ENCODE measurements around the gene CD27. TPM values are rescaled to one million over a fixed set of nuclear protein-coding genes. Genes with fewer than 3 reads are reported as not detected.
A peak's percentile ranks its signal among the peaks of the same experiment; 100 is the strongest.

The CD27 gene
- total and polyA plus RNA-seq, 2 of the 13 experiments (the other 11 are each of a cell fraction or from before 2014, with no cell fraction given) = 0.12 TPM; not detected in 1

DNA sequence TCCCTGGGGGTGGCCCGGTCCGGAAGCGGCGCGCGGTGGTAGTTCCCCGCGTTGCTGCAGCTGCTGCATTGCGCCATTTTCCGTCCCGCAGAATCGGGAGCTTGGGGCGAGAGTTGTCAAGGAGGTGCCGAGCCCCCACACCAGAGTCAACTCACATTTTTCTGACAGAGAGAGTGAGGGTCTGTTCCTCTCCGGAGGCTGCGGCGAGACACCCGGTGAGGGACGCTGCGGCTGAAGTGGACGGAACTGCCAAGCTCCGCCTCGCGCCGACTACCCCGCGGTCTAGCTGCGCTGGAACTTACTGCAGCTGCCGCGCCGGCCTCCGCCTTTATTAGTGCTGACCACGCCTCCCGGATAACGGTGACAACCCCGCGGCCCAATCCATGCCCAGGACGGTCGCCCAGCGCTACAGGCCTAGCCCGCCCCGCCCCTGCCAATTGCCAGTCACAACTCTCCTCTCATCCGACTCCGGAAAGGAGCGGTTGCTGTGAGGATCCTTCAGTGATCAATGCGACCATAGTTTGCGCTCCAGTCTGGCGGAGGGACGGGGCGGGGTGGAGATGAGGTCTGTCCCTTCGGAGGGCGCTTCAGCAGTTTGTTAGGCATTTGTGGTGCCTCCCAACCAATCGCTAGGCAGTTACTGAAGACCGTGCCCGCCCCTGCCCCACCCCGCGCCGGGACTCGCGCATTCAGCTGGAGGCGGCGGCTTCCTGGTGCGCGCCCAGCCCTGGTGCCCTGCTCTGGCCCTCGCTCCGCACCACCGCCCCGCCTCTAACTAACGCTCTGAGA is 25.8 kb downstream of the CD27 start, which contains the start of gene VAMP1 (continued):
- TF ChIP-seq, protein P1, sequence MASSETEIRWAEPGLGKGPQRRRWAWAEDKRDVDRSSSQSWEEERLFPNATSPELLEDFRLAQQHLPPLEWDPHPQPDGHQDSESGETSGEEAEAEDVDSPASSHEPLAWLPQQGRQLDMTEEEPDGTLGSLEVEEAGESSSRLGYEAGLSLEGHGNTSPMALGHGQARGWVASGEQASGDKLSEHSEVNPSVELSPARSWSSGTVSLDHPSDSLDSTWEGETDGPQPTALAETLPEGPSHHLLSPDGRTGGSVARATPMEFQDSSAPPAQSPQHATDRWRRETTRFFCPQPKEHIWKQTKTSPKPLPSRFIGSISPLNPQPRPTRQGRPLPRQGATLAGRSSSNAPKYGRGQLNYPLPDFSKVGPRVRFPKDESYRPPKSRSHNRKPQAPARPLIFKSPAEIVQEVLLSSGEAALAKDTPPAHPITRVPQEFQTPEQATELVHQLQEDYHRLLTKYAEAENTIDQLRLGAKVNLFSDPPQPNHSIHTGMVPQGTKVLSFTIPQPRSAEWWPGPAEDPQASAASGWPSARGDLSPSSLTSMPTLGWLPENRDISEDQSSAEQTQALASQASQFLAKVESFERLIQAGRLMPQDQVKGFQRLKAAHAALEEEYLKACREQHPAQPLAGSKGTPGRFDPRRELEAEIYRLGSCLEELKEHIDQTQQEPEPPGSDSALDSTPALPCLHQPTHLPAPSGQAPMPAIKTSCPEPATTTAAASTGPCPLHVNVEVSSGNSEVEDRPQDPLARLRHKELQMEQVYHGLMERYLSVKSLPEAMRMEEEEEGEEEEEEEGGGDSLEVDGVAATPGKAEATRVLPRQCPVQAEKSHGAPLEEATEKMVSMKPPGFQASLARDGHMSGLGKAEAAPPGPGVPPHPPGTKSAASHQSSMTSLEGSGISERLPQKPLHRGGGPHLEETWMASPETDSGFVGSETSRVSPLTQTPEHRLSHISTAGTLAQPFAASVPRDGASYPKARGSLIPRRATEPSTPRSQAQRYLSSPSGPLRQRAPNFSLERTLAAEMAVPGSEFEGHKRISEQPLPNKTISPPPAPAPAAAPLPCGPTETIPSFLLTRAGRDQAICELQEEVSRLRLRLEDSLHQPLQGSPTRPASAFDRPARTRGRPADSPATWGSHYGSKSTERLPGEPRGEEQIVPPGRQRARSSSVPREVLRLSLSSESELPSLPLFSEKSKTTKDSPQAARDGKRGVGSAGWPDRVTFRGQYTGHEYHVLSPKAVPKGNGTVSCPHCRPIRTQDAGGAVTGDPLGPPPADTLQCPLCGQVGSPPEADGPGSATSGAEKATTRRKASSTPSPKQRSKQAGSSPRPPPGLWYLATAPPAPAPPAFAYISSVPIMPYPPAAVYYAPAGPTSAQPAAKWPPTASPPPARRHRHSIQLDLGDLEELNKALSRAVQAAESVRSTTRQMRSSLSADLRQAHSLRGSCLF (CRISPR knock-in tag; IDR thresholded peaks at IDR 0.05; ENCODE audit: borderline replicate concordance) = no peak
- TF ChIP-seq ZNF484 (CRISPR knock-in tag; IDR thresholded peaks at IDR 0.05; ENCODE audit: borderline replicate concordance, low read depth) (no peak), HCFC1 (IDR thresholded peaks at IDR 0.05; ENCODE audit: low read depth, low read length) (no peak), ZBTB38 (CRISPR knock-in tag; IDR thresholded peaks at IDR 0.05) (peak; percentile 39; the same call in 1 of the 2 replicates), ZBTB42 (CRISPR knock-in tag; IDR thresholded peaks at IDR 0.05) (no peak), HES4 (CRISPR knock-in tag; IDR thresholded peaks at IDR 0.05; ENCODE audit: borderline replicate concordance) (peak; percentile 77; the same call in 1 of the 2 replicates), SNRNP70 (IDR thresholded peaks at IDR 0.05; ENCODE audit: low read depth, low read length) (no peak), ZFP90 (CRISPR knock-in tag; IDR thresholded peaks at IDR 0.05; ENCODE audit: borderline replicate concordance) (no peak), ISL2 (CRISPR knock-in tag; IDR thresholded peaks at IDR 0.05) (peak; percentile 29; the same call in 1 of the 2 replicates), ZNF709 (CRISPR knock-in tag; IDR thresholded peaks at IDR 0.05) (peak; percentile 86), PRPF4 (IDR thresholded peaks at IDR 0.05; ENCODE audit: low read depth, low read length, poor library complexity, severe bottlenecking) (no peak), ZNF572 (CRISPR knock-in tag; IDR thresholded peaks at IDR 0.05) (no peak), ZNF768 (CRISPR knock-in tag; IDR thresholded peaks at IDR 0.05) (peak; percentile 71; the same call in 1 of the 2 replicates), TAF15 (IDR thresholded peaks at IDR 0.05; ENCODE audit: low read depth, low read length, poor library complexity, severe bottlenecking) (peak; percentile 22), SP4 (CRISPR knock-in tag; IDR thresholded peaks at IDR 0.05) (peak; percentile 99), ATF7-NPFF (CRISPR knock-in tag; IDR thresholded peaks at IDR 0.05; ENCODE audit: low read depth) (peak; percentile 79), GTF2F1 (IDR thresholded peaks at IDR 0.05; ENCODE audit: low read length) (peak; percentile 81), TGIF2 (CRISPR knock-in tag; IDR thresholded peaks at IDR 0.05) (peak; percentile 62), ZFP37 (CRISPR knock-in tag; IDR thresholded peaks at IDR 0.05; ENCODE audit: borderline replicate concordance) (peak; percentile 35; the same call in 1 of the 2 replicates), ZFAT (CRISPR knock-in tag; conservative IDR thresholded peaks at IDR 0.05) (no peak)
- TF ChIP-seq, protein P2, sequence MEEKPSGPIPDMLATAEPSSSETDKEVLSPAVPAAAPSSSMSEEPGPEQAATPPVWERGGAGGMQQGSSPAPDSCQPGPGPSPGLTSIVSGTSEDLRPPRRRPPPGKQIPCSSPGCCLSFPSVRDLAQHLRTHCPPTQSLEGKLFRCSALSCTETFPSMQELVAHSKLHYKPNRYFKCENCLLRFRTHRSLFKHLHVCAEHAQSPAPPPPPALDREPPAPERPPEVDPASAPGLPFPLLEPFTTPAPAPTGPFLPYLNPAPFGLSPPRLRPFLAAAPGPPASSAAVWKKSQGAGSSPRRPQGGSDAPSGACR (CRISPR knock-in tag; IDR thresholded peaks at IDR 0.05) = peak; percentile 76; the same call in 1 of the 2 replicates
- TF ChIP-seq, protein P3, sequence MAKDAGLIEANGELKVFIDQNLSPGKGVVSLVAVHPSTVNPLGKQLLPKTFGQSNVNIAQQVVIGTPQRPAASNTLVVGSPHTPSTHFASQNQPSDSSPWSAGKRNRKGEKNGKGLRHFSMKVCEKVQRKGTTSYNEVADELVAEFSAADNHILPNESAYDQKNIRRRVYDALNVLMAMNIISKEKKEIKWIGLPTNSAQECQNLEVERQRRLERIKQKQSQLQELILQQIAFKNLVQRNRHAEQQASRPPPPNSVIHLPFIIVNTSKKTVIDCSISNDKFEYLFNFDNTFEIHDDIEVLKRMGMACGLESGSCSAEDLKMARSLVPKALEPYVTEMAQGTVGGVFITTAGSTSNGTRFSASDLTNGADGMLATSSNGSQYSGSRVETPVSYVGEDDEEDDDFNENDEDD (CRISPR knock-in tag; IDR thresholded peaks at IDR 0.05; ENCODE audit: borderline replicate concordance) = peak; percentile 68; the same call in 1 of the 2 replicates
